IPS DF 4.7 (cell line): ENCODE results near the gene SFN.
"Not testable (repeated sequence)": the region's sequence is repeated elsewhere in the genome, so short reads cannot be mapped to it uniquely, and the experiment has no call there.

Experiments used
- DNase-seq: peaks from one replicate; pipeline ENCODE4 v3.0.0-alpha.2; 2013; ENCODE audit warnings: low spot score; ENCODE audit errors: extremely low read depth

The SFN gene

GRCh38 chr1:26864610-26865480 is 1.9 kb downstream of the SFN start:
- DNase-seq = peak; percentile 80

- not testable (repeated sequence) for DNase-seq
Observed at GRCh38 chr1:26873097-26873496, 10.1 kb downstream of the SFN start.

GRCh38 chr1:26874896-26875295 is 11.9 kb downstream of the SFN start:
- DNase-seq = no peak

DNA sequence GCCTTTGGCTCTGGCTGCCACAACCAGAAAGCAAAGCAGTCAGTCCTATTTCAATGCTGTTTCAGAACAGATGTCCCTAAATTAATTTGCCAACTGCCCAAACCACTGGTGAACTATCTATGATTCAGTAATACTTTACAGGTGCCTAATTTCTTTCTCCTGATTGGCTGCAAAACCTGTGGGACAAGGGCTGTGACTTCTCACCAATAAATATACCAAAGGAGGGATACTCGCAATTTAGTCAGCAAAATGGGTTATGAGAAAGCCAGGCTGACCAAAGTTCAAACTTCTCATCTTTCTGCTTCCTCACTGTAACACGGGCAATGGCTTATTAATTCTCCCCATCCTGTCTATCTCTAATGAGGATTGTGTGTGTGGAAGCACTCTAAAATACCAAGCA is 14.4 kb downstream of the SFN start:
- no peak for DNase-seq

- no peak for DNase-seq
Observed at GRCh38 chr1:26879793-26880192, 16.8 kb downstream of the SFN start.

DNA sequence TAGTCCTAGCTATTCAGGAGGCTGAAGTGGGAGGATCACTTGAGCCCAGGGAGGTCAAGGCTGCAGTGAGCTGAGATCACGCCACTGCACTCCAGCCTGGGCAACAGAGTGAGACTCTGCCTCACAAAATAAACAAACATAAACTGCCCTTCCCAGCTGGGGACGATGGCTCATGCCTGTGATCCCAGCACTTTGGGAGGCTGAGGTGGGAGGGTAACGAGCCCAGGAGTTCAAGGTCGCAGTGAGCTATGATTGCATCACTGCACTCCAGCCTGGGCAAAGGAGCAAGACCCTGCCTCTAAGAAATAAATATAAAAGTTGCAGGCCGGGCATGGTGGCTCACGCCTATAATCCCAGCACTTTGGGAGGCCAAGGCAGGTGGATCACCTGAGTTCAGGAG is 18.7 kb downstream of the SFN start:
- DNase-seq = not testable (repeated sequence)

- DNase-seq = no peak
Observed at GRCh38 chr1:26882696-26883463, 19.9 kb downstream of the SFN start.

DNA sequence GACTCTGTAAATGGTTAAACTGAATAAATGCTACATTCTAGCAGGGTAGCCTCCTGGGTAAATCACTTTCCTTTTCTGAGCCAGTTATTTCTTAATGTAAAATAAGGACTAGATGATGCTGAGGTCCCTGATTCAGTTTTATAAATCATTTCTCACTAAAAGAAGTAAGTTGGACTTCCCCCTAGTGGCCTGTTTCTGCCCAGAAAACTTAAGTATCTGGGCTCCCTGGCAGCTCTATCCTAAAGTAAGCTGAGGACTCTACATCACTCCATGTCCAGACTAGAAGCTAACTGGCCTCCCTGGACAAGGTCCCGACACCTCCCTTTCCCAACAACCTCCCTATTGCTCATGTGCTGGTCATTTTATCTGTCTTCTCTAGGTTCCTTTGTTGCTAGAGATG is 24.2 kb downstream of the SFN start:
- no peak for DNase-seq

- DNase-seq = no peak
Observed at GRCh38 chr1:26888231-26888630, 25.3 kb downstream of the SFN start.

- peak; percentile 51 for DNase-seq
Observed at GRCh38 chr1:26889551-26890466, 26.9 kb downstream of the SFN start, which contains the start of gene GPN2. GPN2 (minus strand) TSS chr1:26890283; CDS start chr1:26890096, 187 bp downstream.

- no peak for DNase-seq
Observed at GRCh38 chr1:26890467-26890796, 27.5 kb downstream of the SFN start.

DNA sequence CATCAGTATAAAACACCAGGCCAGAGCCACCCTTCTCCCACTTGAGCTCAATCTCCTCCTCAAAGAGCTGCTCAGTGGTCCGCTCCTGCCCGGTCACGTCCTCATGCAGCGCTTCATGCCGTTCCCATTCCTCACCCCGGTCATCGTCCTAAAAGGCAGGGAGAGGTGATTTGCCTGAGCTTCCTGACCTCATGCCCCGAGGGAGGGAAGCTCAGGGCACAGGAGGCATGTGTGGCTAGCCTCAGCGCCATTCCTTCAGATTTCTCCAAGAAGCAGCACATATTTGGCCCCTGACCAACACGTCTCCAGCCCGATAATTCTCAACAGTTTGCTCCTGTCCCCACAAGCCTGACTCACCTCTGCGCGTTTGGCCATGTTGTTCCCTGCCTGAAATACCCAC is 31.3 kb downstream of the SFN start:
- no peak for DNase-seq

DNA sequence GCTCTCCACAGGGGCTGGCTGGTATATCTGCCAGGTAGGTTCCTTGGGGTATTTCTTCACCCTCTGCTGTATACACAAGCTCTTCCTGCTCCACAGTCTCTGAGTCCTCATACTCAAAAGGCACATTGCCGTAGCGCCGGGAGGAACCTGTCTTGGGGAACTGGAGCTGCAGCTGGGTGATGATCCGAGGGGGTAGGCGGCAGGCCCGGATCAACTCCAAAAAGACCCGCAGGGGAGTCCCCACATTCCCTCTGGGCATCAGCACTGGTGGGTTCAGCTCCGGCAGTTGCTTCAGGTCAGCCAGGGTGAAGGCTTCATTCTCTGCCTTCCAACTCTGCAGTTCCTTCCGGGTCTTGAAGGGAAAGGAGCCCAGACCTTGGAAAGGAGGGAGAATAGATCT is 34.4 kb downstream of the SFN start:
- DNase-seq = no peak

DNA sequence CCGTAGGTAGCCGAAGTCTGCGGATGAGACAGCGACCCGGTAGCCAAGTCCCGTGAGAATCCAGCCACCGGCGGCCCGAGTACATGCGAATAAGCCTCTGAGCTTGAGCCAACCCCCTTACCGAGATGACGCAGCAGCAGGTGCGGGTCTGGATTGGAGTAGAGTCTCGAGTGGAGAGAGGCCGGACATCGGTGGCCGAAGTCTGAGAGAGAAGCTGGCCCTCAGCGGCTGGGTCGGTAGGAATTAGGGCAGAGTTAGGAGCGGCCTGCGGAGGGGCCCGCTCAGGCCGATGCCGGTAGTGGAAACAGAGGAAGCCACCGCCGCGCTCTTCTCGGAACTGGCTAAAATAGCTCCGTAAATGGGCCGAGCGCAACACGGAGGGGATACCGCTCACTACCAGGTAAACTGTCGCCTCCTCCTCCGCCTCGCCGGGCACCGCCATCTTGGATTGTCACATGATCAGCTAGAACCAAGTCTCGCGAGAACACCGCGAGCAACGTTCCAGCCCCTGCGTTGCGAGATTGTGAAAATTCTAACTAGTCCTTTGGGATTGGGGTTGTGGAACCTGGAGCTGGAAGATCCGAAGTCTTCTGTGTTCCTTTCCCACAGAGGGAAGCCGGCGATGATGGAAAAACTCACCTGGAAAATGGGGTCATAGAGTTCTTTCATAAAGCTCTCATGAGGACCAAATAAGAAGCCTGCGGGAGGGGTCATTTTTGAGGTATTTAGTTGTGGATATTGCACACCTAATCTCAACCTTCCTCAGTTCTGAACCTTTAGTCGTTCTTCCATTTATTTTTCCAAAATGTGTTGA is 37.3 kb downstream of the SFN start, which contains the start of gene GPATCH3:
TSS of gene GPATCH3 (minus strand) at position 467 of the 814 bp plus-strand sequence. CDS start at position 442, 25 bp downstream.
- DNase-seq = peak; percentile 84

GRCh38 chr1:26900815-26901511 is 38.0 kb downstream of the SFN start:
- no peak for DNase-seq

GRCh38 chr1:26907071-26907917 is 44.3 kb downstream of the SFN start:
- no peak for DNase-seq

GRCh38 chr1:26909951-26910342 is 47.0 kb downstream of the SFN start:
- DNase-seq = no peak

DNA sequence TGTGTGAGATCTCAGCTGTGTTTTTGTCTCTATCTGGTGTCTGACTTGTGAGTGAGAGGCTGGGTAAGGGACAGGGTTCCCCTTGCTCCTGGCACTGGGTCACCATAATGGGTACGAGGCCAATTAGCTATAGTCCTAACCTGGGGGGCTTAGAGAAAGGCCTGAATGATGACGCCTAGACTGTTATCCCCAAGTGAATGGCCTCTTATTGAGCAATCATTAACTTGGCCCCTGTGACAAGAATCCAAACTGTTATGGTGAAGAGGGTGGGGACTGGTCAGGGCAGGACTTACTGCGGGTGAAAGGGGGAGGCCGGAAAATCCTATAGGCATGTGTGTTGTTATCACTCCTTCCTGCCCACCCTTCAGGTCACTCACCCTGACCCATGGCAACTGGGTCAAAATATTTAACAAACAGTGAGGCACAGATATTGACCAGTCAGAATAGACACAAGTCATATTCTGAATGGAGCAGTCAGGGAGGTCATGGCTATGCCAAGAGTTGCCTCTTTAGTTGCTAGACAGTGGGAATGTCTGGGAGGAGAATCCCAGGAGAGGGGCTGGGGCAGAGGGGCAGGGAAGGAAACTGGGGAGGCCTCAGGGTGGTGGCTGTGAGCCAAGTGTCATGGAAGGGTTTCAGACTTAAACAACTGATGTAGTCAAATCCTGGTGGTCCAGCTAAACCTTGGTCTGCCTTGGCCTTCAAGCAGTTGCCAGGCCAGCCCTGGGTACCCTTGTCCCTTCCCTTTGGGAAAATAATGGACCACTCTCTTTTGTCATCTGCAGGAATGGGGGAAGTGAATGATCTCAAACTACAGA is 47.6 kb downstream of the SFN start:
- DNase-seq = no peak
